Islet of Langerhans (tissue), 1 donor: ENCODE data around the gene LILRA5.
"Not testable (repeated sequence)": the region's sequence is repeated elsewhere in the genome, so short reads cannot be mapped to it uniquely, and the experiment has no call there.

Experiments
- FAIRE-seq: peaks from one replicate; lab custom pipeline; 2011; peaks lifted over from hg19 to GRCh38; lab: Jason Lieb, UNC

LILRA5 gene

DNA sequence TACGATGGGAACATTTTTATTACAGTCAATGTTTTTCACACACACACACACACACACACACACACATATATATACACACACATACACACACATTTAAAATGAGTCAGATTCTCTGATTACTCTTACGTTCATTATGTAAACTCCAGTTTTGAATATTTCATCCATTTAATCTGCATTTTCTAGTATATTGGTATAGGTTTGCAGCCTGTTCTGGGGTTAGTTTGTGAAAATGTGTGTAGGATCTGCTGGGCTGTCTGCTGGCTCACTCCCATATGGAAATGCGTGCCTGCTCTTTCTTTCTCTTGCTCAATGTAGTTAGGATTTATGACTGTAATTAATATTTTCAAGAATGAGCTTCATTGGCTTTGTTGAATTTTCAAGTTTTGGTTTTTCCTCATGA, 39.1 kb downstream of the LILRA5 start:
- no peak for FAIRE-seq

DNA sequence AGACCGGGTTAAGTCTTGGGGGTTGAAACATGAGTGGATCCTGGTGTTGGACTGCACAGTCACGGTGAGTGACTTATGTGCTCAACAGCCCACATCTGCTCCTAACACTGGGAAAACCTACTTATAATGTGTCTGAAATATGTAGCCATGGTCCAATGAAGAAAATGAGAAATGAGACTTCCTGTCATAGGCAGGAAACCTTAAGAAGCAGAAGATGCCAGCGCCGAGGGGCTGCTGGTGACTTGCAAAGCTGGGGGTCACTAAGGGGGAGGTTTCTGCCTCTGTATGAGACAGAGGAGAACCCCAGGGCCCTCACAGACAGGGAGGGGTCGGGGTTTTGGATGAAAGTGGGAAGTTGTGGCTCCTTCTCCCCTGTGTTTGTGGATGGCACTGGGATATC, 40.8 kb downstream of the LILRA5 start:
- FAIRE-seq: not testable (repeated sequence)

DNA sequence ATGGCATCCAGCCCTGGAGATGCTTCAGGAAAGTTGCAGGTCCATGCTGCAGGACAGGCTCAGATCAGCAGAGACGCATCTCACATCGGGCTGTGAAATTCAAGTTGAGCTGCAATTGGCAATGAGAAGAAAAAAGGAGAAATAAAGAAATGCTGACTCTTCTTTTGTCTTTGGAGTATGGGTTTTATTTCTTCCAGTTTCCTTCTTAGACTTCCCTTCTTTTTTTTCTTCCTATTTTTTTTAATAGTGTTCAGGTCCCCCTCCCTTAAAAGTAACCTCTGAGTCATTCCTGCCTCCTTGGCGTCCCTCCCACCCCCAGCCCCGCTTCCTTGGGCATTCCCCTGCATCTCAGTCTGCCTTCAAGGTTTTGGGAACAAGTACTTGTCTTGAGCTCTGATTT, 41.4 kb downstream of the LILRA5 start:
- FAIRE-seq: not testable (repeated sequence)

DNA sequence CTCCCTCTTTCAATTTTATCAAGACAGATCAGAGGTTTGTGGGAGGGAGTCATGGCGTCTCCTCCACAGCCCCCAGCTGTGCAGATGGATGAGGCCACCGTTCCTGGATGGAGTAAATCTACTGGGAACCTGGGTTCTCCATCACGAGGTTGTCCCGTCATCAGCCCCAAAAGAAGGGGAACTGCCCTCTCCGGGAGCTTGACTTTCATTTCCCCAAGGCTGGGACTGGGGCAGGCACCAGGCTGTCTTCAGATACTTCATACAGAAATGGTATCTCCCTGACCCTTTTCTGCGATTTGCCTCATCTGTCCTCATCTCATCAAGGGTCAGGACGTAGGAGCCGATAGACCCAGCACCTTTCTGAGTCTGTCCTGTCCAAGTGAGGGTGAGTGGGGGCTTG, 41.9 kb downstream of the LILRA5 start:
- FAIRE-seq: no peak

DNA sequence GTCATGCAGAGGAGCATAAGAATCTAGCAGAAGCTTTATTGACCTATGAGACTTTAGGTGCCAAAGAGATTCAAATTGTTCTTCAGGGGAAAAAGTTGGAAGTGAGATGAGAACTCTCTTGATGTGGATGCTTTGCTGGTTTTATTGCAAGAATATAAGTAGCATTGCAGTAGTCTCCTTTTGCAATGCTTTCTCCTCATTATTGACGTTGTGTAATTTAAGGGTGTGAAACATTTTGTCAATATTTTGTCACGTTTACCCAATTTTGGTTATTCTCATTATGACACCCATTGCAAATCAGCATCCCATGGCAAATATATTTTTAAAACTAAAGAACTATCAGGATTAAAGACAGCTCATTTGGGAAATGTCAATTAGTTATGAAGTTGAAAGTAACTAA, 44.0 kb downstream of the LILRA5 start:
- no peak for FAIRE-seq

DNA sequence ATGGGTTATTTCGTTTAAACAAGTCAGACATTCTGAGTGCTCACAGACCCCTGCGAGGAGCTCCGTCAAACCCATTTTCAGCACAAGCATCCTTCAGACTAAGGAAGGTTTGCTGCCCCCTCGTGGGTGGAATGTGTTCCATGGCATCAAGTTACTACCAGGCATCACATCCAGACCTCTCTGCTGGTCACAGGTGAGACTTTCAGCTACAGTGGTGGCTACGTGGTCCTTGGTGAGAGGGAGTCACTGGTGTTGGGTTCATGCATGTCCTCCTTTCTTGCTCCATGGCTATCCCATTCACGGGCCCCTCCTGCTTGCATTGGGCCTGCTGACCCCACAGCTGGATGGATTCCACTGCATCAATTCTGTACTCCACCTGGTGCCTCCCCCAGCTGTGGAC, 46.8 kb downstream of the LILRA5 start:
- FAIRE-seq: no peak

DNA sequence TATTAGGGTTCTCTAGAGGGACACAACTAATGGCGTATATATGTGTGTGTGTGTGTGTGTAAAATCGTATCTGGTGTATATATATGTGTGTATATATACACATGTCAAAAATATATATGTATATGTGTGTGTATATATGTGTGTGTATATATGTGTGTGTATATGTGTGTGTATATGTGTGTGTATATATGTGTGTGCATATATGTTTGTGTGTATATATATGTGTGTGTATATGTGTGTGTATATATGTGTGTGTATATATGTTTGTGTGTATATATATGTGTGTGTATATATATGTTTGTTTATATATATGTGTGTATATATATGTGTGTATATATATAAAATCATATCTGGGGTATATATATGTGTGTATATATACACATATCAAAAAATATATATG, 50.5 kb downstream of the LILRA5 start:
- no peak for FAIRE-seq

DNA sequence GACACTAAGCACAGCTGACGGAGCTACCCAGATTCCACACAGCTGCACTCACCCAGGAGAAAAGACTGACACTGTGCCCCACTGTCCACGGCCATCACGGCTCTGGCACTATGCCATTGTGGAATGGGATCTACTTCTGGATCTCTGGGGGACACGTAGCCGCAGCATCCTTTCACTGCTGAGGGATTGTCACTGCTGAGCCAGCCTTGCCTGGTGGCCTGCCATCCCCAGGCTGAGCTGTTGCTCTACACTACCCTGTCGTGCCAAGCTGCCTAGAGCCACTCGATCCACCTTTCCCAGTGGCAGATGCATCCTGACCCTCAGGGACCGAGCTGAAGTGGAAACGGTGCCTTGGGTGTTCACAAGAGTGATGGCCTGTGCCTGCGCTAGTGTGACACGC, 50.9 kb downstream of the LILRA5 start:
- no peak for FAIRE-seq

DNA sequence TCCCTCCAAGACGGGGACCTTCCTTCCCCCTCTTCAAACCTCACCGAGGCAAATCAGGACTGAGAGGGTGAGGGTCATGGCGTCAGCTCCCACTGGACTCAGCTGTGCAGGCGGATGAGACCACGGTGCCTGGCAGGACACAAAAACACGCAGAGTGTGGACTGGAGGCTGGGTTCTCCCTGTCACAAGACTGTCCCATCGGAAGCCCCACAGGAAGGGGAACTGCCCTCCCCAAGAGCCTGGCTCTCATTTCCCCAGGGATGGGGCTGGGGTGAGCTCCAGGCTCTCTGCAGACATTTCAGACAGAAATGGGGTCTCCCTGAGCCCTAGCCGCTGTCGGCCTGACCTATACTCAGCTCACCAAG, 55.9 kb downstream of the LILRA5 start, which contains the start of gene LILRB5:
LILRB5 (minus strand) TSS at position 158 of the 365 bp plus-strand sequence; CDS start at position 78, 80 bp downstream.
- no peak for FAIRE-seq
